DMS 273 treated with DMSO at 0.1 percent for 48 hours (cell line): ENCODE measurements around the gene PGGHG.

Experiments
- DNase-seq: peaks from one replicate; lab custom pipeline; 2025; lab: John Stamatoyannopoulos, UW

The PGGHG gene

DNA sequence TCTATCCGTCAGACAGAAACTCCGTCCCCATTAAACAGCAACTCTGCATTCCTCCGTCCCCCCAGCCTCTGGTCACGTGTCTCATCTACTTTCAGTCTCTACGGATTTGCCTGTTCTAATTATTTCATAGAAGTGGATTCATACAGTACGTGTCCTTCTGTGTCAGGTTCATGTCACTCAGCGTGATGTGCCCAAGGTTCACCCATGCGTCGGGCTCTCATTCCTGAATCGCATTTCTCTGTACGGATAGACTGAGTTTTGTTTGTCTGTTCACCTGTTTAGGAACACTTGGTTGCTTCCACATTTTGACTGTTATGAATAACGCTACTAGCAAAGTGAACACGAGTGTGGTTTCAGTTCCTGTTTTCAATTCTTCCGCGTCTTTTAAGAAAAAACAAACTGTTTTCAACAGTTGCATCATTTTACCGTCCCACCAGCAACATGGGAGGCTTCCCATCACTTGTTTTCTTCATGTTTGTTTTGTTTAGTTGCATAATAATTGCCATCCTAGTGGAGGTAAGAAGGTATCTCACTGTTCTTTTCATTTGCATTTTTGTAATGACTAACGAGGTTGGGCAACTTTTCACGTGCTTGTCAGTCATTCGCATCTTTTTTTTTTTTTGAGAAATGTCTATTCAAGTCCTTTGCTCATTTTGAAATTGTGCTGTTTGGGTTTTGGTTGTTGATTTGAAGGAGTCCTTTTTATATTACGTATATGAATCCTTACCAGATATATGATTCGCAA is 19.6 kb upstream of the PGGHG start:
- no peak for DNase-seq

DNA sequence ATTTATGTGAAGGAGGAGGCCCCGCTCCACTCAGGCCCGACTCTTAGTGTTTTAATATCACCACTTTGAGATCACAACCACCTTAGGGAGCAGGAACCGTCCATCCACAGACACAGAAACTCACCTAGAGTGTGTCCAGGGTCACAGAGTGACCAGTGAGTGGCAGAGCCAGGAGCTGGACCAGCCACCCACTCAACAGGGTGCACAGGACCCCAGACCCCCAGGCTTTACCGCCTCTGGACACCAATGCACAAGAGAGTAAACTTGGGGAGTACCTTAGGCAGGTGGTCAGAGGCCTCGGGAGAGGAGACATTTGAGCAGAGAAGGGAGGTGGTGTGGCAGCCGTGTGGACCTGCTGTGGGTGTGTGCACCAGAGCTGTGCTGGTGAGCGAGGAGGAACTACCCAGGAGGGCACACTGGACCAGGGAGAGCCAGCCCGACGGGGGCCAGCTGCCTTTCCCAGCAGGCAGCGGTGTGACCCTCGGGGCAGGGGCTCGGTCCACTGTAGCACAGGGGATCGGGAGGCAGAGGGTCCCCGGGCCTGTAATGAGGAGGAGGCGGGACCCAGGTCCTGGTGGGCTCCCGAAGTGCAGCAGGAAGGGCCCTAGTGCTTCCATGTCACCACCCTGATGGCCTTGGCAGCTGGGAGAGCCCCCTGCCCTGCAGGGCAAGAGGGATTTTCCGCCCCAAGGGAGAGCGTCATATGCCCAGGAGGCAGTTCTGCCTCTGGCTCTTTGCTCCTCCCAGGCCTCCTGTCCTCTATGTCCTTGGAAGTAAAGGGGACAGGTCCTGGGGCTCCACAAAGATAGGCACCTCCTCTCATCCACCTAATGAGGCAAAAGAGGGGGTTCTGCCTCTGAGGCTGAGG is 18.2 kb upstream of the PGGHG start:
- no peak for DNase-seq

DNA sequence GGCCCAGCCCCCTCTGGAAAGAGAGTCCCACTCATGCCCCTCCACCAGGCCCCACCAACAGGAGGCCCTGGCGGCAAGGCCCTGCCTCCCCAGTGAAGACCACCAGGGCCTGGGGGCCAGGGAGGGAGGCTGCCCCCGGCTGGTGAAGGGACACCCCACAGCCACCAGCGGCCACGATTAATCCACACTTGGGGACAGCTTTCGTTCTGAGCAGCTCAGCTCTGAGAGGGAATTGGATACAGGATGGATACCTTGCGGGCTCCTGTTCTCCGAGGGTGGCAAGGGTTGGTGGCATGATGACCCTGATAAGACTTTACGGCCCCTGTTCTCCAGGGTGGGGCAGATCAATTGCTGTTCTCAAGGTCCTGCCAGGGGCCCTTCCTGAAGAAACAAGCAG is 17.6 kb upstream of the PGGHG start:
- no peak for DNase-seq

- no peak for DNase-seq
Observed at GRCh38 chr11:272195-272930, 16.6 kb upstream of the PGGHG start.

DNA sequence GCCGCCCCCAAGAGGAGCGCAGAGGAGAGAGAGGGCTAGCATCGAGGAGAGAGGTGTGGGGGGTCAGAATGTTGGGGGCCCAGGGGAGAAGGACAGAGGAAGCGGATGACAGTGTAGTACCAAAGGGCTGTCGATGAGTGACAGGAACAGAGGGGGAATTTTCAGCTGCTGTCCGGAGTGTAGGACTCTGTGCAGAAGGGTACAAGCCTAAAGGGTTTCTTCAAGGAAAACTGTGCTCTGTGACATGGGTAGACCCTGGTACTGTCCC is 16.1 kb upstream of the PGGHG start:
- DNase-seq: no peak

DNA sequence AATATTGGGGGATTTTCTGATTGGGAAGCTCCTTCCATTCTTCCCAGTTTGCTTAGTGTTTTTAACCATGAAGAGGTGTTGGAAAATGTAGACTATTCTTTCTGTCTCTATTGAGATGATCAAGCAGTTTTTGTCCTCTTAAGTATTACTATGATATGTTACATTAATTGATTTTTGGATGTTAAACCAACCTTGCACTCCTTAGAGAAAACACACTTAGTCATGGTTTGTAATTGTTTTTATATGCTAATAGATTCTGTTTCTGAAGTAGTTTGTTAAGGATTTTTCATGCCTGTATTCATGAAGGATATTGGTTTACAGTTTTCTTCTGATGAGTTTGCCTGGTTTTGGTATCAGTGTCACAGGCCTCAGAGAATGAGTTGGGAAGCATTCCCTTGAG is 12.7 kb upstream of the PGGHG start:
- no peak for DNase-seq

GRCh38 chr11:278001-278951 is 10.7 kb upstream of the PGGHG start, which contains the start of gene NLRP6:
NLRP6 (plus strand) TSS chr11:278407; CDS start chr11:278570, 163 bp downstream.
- DNase-seq: no peak

GRCh38 chr11:279040-279965 is 9.6 kb upstream of the PGGHG start:
- DNase-seq: no peak

GRCh38 chr11:279966-280705 is 8.8 kb upstream of the PGGHG start:
- DNase-seq: no peak

DNA sequence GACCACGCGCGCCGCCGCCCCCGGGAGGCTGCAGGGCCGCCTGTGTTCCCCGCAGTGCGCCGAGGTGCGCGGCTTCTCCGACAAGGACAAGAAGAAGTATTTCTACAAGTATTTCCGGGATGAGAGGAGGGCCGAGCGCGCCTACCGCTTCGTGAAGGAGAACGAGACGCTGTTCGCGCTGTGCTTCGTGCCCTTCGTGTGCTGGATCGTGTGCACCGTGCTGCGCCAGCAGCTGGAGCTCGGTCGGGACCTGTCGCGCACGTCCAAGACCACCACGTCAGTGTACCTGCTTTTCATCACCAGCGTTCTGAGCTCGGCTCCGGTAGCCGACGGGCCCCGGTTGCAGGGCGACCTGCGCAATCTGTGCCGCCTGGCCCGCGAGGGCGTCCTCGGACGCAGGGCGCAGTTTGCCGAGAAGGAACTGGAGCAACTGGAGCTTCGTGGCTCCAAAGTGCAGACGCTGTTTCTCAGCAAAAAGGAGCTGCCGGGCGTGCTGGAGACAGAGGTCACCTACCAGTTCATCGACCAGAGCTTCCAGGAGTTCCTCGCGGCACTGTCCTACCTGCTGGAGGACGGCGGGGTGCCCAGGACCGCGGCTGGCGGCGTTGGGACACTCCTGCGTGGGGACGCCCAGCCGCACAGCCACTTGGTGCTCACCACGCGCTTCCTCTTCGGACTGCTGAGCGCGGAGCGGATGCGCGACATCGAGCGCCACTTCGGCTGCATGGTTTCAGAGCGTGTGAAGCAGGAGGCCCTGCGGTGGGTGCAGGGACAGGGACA is 8.0 kb upstream of the PGGHG start:
- no peak for DNase-seq

- DNase-seq: no peak
Observed at GRCh38 chr11:281486-282161, 7.3 kb upstream of the PGGHG start.

GRCh38 chr11:282171-282570 is 6.8 kb upstream of the PGGHG start:
- no peak for DNase-seq

GRCh38 chr11:282630-283360 is 6.1 kb upstream of the PGGHG start:
- DNase-seq: no peak

GRCh38 chr11:283405-284104 is 5.4 kb upstream of the PGGHG start:
- DNase-seq: no peak

- DNase-seq: no peak
Observed at GRCh38 chr11:284105-285020, 4.6 kb upstream of the PGGHG start.
